H9 (cell line): ENCODE measurements around the gene KCNA2. TPM values are rescaled to one million over a fixed set of nuclear protein-coding genes. Genes with fewer than 3 reads are reported as not detected.

Experiments used
- DNase-seq: peaks from one replicate; pipeline ENCODE4 v3.0.0-alpha.2; 2017
- H2AFZ ChIP-seq: one replicate; pipeline ENCODE4 v1.6.1; 2013; ENCODE audit warnings: mild to moderate bottlenecking, low read length, control low read depth, moderate library complexity
- H2AK5ac ChIP-seq: 2 replicates; pipeline ENCODE4 v1.6.1; 2013; ENCODE audit warnings: low read length, control low read depth, mixed read lengths; ENCODE audit not compliant: insufficient read length
- H2BK120ac ChIP-seq: one replicate; pipeline ENCODE4 v1.6.1; 2013; ENCODE audit warnings: low read depth, mild to moderate bottlenecking, low read length, control low read depth, inconsistent platforms; ENCODE audit not compliant: poor library complexity, severe bottlenecking
- H2BK12ac ChIP-seq: 2 replicates; pipeline ENCODE4 v1.6.1; 2013; ENCODE audit warnings: low read length, control low read depth, mixed read lengths, low read depth; ENCODE audit not compliant: insufficient read length
- H2BK15ac ChIP-seq: 2 replicates; pipeline ENCODE4 v1.6.1; 2013; ENCODE audit warnings: low read depth, low read length, control low read depth
- H2BK20ac ChIP-seq: one replicate; pipeline ENCODE4 v1.6.1; 2013; ENCODE audit warnings: low read depth, mild to moderate bottlenecking, low read length, control low read depth, inconsistent platforms; ENCODE audit not compliant: poor library complexity, severe bottlenecking
- H2BK5ac ChIP-seq: 2 replicates; pipeline ENCODE4 v1.6.1; 2013; ENCODE audit warnings: low read length, control low read depth, mixed read lengths; ENCODE audit not compliant: insufficient read length
- H3K14ac ChIP-seq: 2 replicates; pipeline ENCODE4 v1.6.1; 2013; ENCODE audit warnings: low read length, control low read depth; ENCODE audit not compliant: insufficient read depth
- H3K18ac ChIP-seq: 2 replicates; pipeline ENCODE4 v1.6.1; 2013; ENCODE audit warnings: low read depth, mild to moderate bottlenecking, mixed read lengths, low read length, control low read depth; ENCODE audit not compliant: insufficient read length
- H3K23ac ChIP-seq: 2 replicates; pipeline ENCODE4 v1.6.1; 2013; ENCODE audit warnings: low read length, control low read depth, mixed read lengths, low read depth; ENCODE audit not compliant: insufficient read length
- H3K23me2 ChIP-seq: 2 replicates; pipeline ENCODE4 v1.6.1; 2013; ENCODE audit warnings: low read depth, mild to moderate bottlenecking, mixed read lengths, low read length, control low read depth; ENCODE audit not compliant: insufficient read length, poor library complexity, severe bottlenecking
- H3K27ac ChIP-seq: 2 replicates; pipeline ENCODE4 v1.5.1; 2013; ENCODE audit warnings: low read length, control low read depth, mixed read lengths, low read depth; ENCODE audit not compliant: insufficient read length
- H3K27me3 ChIP-seq: 2 replicates; pipeline ENCODE4 v1.6.1; 2013; ENCODE audit warnings: low read length, control low read depth, inconsistent platforms; ENCODE audit not compliant: insufficient read depth
- H3K4ac ChIP-seq: 2 replicates; pipeline ENCODE4 v1.6.1; 2013; ENCODE audit warnings: low read depth, mild to moderate bottlenecking, control low read depth, inconsistent platforms, low read length, moderate library complexity
- H3K4me1 ChIP-seq: 2 replicates; pipeline ENCODE4 v1.6.1; 2013; ENCODE audit warnings: low read length, control low read depth, inconsistent platforms; ENCODE audit not compliant: insufficient read depth
- H3K4me2 ChIP-seq: 2 replicates; pipeline ENCODE4 v1.6.1; 2013; ENCODE audit warnings: low read length, control low read depth, mixed read lengths; ENCODE audit not compliant: insufficient read length, insufficient read depth
- H3K56ac ChIP-seq: 2 replicates; pipeline ENCODE4 v1.6.1; 2013; ENCODE audit warnings: low read depth, mild to moderate bottlenecking, mixed read lengths, low read length, control low read depth; ENCODE audit not compliant: insufficient read length
- H3K79me1 ChIP-seq: 2 replicates; pipeline ENCODE4 v1.6.1; 2013; ENCODE audit warnings: low read depth, mild to moderate bottlenecking, moderate library complexity, low read length, control low read depth, inconsistent platforms; ENCODE audit not compliant: insufficient read depth, poor library complexity, severe bottlenecking
- H3K79me2 ChIP-seq: 2 replicates; pipeline ENCODE4 v1.6.1; 2013; ENCODE audit warnings: low read length, control low read depth, inconsistent platforms; ENCODE audit not compliant: insufficient read depth
- H3K9ac ChIP-seq: 2 replicates; pipeline ENCODE4 v1.6.1; 2013; ENCODE audit warnings: low read length, control low read depth, mixed read lengths; ENCODE audit not compliant: insufficient read length; ENCODE audit errors: extremely low read depth
- H3K9me3 ChIP-seq: one replicate; pipeline ENCODE4 v1.6.1; 2013; ENCODE audit warnings: low read depth, low read length, inconsistent platforms; ENCODE audit not compliant: control insufficient read depth
- H3T11ph ChIP-seq: one replicate; pipeline ENCODE4 v1.6.1; 2013; ENCODE audit warnings: mild to moderate bottlenecking, low read length, control low read depth, inconsistent platforms
- H4K20me1 ChIP-seq: one replicate; pipeline ENCODE4 v1.6.1; 2013; ENCODE audit not compliant: control insufficient read depth, insufficient read length, insufficient read depth
- H4K5ac ChIP-seq: 2 replicates; pipeline ENCODE4 v1.6.1; 2013; ENCODE audit warnings: low read depth, mild to moderate bottlenecking, mixed read lengths, low read length, control low read depth; ENCODE audit not compliant: insufficient read length
- H4K8ac ChIP-seq: replicated peaks from 2 replicates; pipeline ENCODE4 v1.6.1; 2013; ENCODE audit warnings: low read length, control low read depth, mixed read lengths, low read depth; ENCODE audit not compliant: insufficient read length
- H4K91ac ChIP-seq: 2 replicates; pipeline ENCODE4 v1.6.1; 2013; ENCODE audit warnings: low read depth, mild to moderate bottlenecking, moderate library complexity, mixed read lengths, low read length, control low read depth; ENCODE audit not compliant: insufficient read length
- H3K27ac Mint-ChIP-seq, 3 experiments: 2 replicates in 2 of 3; 3 replicates in 1 of 3; pipeline ENCODE4 v1.8.0; 2020 to 2021; ENCODE audit warnings: mixed read lengths in 3 of 3, mild to moderate bottlenecking in 1 of 3, moderate library complexity in 1 of 3
- H3K27me3 Mint-ChIP-seq: 2 replicates; pipeline ENCODE4 v1.8.0; 2021; ENCODE audit warnings: low read depth, mild to moderate bottlenecking, moderate library complexity, mixed read lengths
- H3K36me3 Mint-ChIP-seq, 3 experiments: 2 replicates in 2 of 3; 3 replicates in 1 of 3; pipeline ENCODE4 v1.8.0; 2020 to 2021; ENCODE audit warnings: low read depth in 3 of 3, mixed read lengths in 3 of 3; ENCODE audit not compliant: insufficient read depth in 1 of 3
- H3K4me1 Mint-ChIP-seq, 2 experiments: 2 replicates each; pipeline ENCODE4 v1.8.0; 2020; ENCODE audit warnings: mixed read lengths in 2 of 2
- H3K4me3 Mint-ChIP-seq, 2 experiments: 2 replicates in 1 of 2; 3 replicates in 1 of 2; pipeline ENCODE4 v1.8.0; 2020 to 2021; ENCODE audit warnings: mild to moderate bottlenecking in 2 of 2, mixed read lengths in 2 of 2, moderate library complexity in 1 of 2
- H3K9me3 Mint-ChIP-seq, 2 experiments: 2 replicates in 1 of 2; 3 replicates in 1 of 2; pipeline ENCODE4 v1.8.0; 2020; ENCODE audit warnings: mild to moderate bottlenecking in 2 of 2, mixed read lengths in 2 of 2, moderate library complexity in 1 of 2
- WGBS: extraction: QIAGEN DNeasy Blood & Tissue Kit; methylation state at CpG from one replicate; pipeline ENCODE4 v1.1.7; 2013; ENCODE audit warnings: missing lambda C conversion rate, low lambda C conversion rate, mixed read lengths; ENCODE audit not compliant: insufficient read length; ENCODE audit errors: extremely low coverage; 5-methylcytosine and 5-hydroxymethylcytosine counted together
- total RNA-seq: library from RNA; stranded (reverse); gene quantifications from 2 replicates; pipeline ENCODE4 v1.2.1, GENCODE V29; 2021
- TF ChIP-seq, protein P1 (sequence below): fragments of 200-600 bp; sonication (generic); conservative IDR thresholded peaks from 3 replicates; pipeline ENCODE4 v1.8.0; 2021; ENCODE audit warnings: antibody characterized with exemption, mild to moderate bottlenecking

The KCNA2 gene
- total RNA-seq, 1 experiment from 2014 or later: 0.33 TPM

DNA sequence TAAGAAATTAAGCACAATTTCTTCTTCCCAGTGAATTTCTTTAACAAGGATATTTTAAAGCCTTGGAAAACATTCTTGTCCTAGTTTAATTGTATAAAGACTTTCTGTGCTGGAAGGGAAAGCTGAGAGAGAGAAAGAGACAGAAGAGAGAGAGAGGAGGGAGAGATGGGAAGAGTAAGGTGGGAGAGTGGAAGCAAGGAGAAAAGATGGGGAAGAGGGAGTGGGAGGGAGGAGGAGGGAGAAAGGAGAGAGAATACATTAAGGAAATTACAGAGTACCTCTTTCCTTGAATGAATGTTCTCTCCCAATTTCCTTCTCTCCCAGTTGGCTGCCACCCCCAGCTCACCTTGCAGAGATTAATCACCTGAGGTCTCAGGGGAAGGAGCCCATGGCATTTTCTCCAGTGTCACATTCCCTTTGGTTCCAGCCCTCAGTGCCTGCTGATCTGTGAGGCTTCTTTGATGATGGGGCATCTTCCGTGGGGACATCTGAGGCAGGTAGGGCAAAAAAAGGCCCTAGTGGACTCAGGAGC lies 54.8 kb downstream of the KCNA2 start:
- Histone ChIP-seq H3K27ac (no peak overlapping the region), H3K9ac (no peak overlapping the region), H3K23me2 (peaks cover 8% of the 10 kb centered on the region), H4K20me1 (no peaks in the 10 kb centered on the region), H3K14ac (no peak overlapping the region), H2BK15ac (no peak overlapping the region), H3K79me2 (no peaks in the 10 kb centered on the region), H3K4me2 (no peak overlapping the region), H3K23ac (no peak overlapping the region), H3T11ph (no peak overlapping the region), H2BK120ac (no peak overlapping the region), H2BK20ac (no peak overlapping the region), H3K79me1 (no peaks in the 10 kb centered on the region), H3K9me3 (no peaks in the 10 kb centered on the region), H3K4ac (no peak overlapping the region), H2AK5ac (no peak overlapping the region), H2BK5ac (no peak overlapping the region), H3K56ac (no peak overlapping the region), H2AFZ (no peak overlapping the region), H2BK12ac (no peak overlapping the region), H4K8ac (no peak overlapping the region), H3K4me1 (no peaks in the 10 kb centered on the region), H4K91ac (no peak overlapping the region), H3K27me3 (peaks cover 7% of the 10 kb centered on the region; the same call in 1 of the 2 replicates), H4K5ac (no peak overlapping the region), H3K18ac (no peak overlapping the region)
- WGBS: no CpG with 5 or more reads among the region's 1 CpG
- H3K9me3 Mint-ChIP-seq: no peaks in the 10 kb centered on the region
- TF ChIP-seq, protein P1, sequence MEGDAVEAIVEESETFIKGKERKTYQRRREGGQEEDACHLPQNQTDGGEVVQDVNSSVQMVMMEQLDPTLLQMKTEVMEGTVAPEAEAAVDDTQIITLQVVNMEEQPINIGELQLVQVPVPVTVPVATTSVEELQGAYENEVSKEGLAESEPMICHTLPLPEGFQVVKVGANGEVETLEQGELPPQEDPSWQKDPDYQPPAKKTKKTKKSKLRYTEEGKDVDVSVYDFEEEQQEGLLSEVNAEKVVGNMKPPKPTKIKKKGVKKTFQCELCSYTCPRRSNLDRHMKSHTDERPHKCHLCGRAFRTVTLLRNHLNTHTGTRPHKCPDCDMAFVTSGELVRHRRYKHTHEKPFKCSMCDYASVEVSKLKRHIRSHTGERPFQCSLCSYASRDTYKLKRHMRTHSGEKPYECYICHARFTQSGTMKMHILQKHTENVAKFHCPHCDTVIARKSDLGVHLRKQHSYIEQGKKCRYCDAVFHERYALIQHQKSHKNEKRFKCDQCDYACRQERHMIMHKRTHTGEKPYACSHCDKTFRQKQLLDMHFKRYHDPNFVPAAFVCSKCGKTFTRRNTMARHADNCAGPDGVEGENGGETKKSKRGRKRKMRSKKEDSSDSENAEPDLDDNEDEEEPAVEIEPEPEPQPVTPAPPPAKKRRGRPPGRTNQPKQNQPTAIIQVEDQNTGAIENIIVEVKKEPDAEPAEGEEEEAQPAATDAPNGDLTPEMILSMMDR: no peak
- H3K36me3 Mint-ChIP-seq: no peaks in the 10 kb centered on the region
- peaks cover 5 to 7% of the 10 kb centered on the region in 2 experiments; a peak in 3 of 4 replicates for H3K4me1 Mint-ChIP-seq
- no peak overlapping the region for H3K4me3 Mint-ChIP-seq
- peaks cover 66% of the 10 kb centered on the region for H3K27me3 Mint-ChIP-seq
- H3K27ac Mint-ChIP-seq: no peak overlapping the region
- DNase-seq: no peak
